ENCODE data around the gene RPS6KA2. TPM values are rescaled to one million over a fixed set of nuclear protein-coding genes. Genes with fewer than 3 reads are reported as not detected.

The RPS6KA2 gene
- total and polyA plus RNA-seq, 9 donors: 24.4 to 75.5 (median 48.1) TPM

GRCh38 chr6:166523782-166524559, 103.1 kb downstream of the RPS6KA2 start:
- no peak overlapping the region for H3K4me3 ChIP-seq
- H3K36me3 ChIP-seq: no peaks in the 10 kb centered on the region
- intact Hi-C loops (cut with DNase I): no loop called here
- no peak overlapping the region for H3K27ac ChIP-seq
- no peaks in the 10 kb centered on the region for H3K27me3 ChIP-seq
- DNase-seq: no peak
- WGBS, 3 donors: 83 to 85% (median 84%) methylated on average over 16 of the region's 16 CpGs
- no peaks in the 10 kb centered on the region for H3K9me3 ChIP-seq
- TF ChIP-seq CTCF (IDR thresholded peaks at IDR 0.05): no peak
- no peak for TF ChIP-seq POLR2A (IDR thresholded peaks at IDR 0.05)
- TF ChIP-seq EP300 (IDR thresholded peaks at IDR 0.05): no peak
- H3K4me1 ChIP-seq (ENCODE audit: insufficient read depth): peaks cover 7% of the 10 kb centered on the region

- intact Hi-C loops (cut with DNase I): no loop called here
- no peaks in the 10 kb centered on the region for H3K36me3 ChIP-seq
- WGBS, 3 donors: 96 to 97% (median 97%) methylated on average over 10 of the region's 10 CpGs
- no peak for DNase-seq
- H3K27ac ChIP-seq: no peak overlapping the region
- H3K4me3 ChIP-seq: no peak overlapping the region
- no peaks in the 10 kb centered on the region for H3K4me1 ChIP-seq (ENCODE audit: insufficient read depth)
- H3K9me3 ChIP-seq: no peaks in the 10 kb centered on the region
- no peaks in the 10 kb centered on the region for H3K27me3 ChIP-seq
- TF ChIP-seq POLR2A (IDR thresholded peaks at IDR 0.05): no peak
- TF ChIP-seq EP300 (IDR thresholded peaks at IDR 0.05): no peak
- no peak for TF ChIP-seq CTCF (IDR thresholded peaks at IDR 0.05)
Measured at GRCh38 chr6:166520905-166521834, 105.9 kb downstream of the RPS6KA2 start.

- no peaks in the 10 kb centered on the region for H3K4me1 ChIP-seq (ENCODE audit: insufficient read depth)
- 81 to 90% (median 89%) methylated on average over 7 of the region's 7 CpGs for WGBS, 3 donors
- H3K27me3 ChIP-seq: no peaks in the 10 kb centered on the region
- H3K9me3 ChIP-seq: no peaks in the 10 kb centered on the region
- DNase-seq: no peak
- intact Hi-C loops (cut with DNase I): no loop called here
- H3K36me3 ChIP-seq: no peaks in the 10 kb centered on the region
- H3K4me3 ChIP-seq: no peak overlapping the region
- TF ChIP-seq POLR2A (IDR thresholded peaks at IDR 0.05) (no peak), EP300 (IDR thresholded peaks at IDR 0.05) (no peak), CTCF (IDR thresholded peaks at IDR 0.05) (no peak)
- no peak overlapping the region for H3K27ac ChIP-seq
Measured at GRCh38 chr6:166516251-166516884, 110.7 kb downstream of the RPS6KA2 start.

- Histone ChIP-seq H3K27ac (no peak overlapping the region), H3K9me3 (no peaks in the 10 kb centered on the region), H3K4me3 (no peak overlapping the region), H3K36me3 (no peaks in the 10 kb centered on the region), H3K27me3 (no peaks in the 10 kb centered on the region), H3K4me1 (ENCODE audit: insufficient read depth) (no peaks in the 10 kb centered on the region)
- 73 to 77% (median 76%) methylated on average over 11 of the region's 11 CpGs for WGBS, 3 donors
- TF ChIP-seq POLR2A (IDR thresholded peaks at IDR 0.05) (no peak), CTCF (IDR thresholded peaks at IDR 0.05) (no peak)
- intact Hi-C loops (cut with DNase I): no loop called here
- no peak for DNase-seq
Measured at GRCh38 chr6:166515072-166515810, 111.8 kb downstream of the RPS6KA2 start.
